NCI-H2029 treated with DMSO at 0.1 percent for 48 hours (cell line): Measurements from ENCODE around the gene HSPA1A.
"Not testable (repeated sequence)": the region's sequence is repeated elsewhere in the genome, so short reads cannot be mapped to it uniquely, and the experiment has no call there.

Experiments
- DNase-seq: peaks from one replicate; lab custom pipeline; 2025; lab: John Stamatoyannopoulos, UW

Gene HSPA1A

GRCh38 chr6:31811645-31812044 is 3.7 kb upstream of the HSPA1A start:
- DNase-seq, result no peak

DNA sequence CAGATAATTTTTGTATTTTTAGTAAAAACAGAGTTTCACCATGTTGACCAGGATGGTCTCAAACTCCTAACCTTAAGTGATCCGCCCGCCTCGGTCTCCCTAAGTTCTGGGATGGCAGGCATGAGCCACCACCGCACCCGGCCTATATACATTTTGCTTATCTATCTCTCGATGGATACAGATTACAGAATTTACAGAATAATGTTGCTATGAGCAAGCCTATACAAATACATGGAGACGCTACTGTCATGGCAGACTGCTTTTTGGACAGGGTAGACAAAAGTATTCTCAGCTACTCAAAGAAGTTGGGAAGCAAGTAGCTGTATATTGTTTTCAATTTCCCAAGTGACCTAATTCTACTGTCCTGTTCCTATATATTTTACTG is 1.9 kb upstream of the HSPA1A start:
- no peak for DNase-seq

GRCh38 chr6:31814677-31815024 is 692 bp upstream of the HSPA1A start:
- peak; percentile 91 for DNase-seq

DNA sequence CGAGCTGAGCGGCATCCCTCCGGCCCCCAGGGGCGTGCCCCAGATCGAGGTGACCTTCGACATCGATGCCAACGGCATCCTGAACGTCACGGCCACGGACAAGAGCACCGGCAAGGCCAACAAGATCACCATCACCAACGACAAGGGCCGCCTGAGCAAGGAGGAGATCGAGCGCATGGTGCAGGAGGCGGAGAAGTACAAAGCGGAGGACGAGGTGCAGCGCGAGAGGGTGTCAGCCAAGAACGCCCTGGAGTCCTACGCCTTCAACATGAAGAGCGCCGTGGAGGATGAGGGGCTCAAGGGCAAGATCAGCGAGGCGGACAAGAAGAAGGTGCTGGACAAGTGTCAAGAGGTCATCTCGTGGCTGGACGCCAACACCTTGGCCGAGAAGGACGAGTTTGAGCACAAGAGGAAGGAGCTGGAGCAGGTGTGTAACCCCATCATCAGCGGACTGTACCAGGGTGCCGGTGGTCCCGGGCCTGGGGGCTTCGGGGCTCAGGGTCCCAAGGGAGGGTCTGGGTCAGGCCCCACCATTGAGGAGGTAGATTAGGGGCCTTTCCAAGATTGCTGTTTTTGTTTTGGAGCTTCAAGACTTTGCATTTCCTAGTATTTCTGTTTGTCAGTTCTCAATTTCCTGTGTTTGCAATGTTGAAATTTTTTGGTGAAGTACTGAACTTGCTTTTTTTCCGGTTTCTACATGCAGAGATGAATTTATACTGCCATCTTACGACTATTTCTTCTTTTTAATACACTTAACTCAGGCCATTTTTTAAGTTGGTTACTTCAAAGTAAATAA is 2.0 kb downstream of the HSPA1A start:
- not testable (repeated sequence) for DNase-seq

DNA sequence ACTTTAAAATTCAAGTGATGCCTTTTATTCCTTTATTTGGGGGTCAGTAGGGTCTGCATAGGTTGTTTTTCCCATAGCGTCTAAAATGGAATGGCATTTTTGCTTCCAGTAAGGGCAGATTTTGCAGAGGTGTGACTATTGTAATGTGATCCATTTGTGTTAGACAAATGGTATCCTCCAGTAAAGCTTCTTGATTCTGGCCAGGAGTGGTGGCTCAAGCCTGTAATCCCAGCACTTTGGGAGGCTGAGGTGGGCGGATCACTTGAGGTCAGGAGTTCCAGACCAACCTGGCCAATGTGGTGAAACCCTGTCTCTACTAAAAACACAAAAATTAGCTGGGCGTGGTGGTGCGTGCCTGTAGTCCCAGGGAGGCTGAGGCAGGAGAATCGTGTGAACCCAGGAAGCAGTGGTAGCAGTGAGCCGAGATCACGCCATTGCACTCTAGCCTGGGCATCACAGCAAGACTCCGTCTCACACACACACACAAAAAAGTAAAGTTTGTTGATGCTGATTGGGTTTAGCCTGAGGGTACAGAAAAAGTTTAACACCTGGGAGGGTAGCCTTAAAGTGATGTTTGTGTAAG is 2.7 kb downstream of the HSPA1A start:
- not testable (repeated sequence) for DNase-seq

DNA sequence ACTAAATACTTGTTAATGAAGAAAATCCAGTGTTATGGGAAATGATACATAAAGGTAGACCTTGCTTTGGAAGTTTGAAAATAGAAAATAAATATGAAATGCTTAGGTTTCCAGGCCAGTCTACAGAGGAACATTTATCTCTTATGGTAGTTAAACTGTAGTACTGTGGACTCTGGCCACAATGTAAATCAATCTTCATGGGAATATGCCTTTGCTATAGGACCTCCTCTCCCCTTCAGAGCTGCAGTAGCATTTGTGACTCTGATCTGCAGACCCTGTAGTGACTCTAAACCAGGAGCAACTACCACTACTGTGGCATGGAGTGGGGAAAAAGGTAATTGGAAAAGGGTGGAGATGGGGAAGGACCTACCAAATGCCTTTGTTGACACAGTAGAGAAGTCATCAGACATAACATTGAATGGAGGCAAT is 4.5 kb downstream of the HSPA1A start:
- no peak for DNase-seq

- DNase-seq, result not testable (repeated sequence)
These were observed 5.1 kb downstream of the HSPA1A start for GRCh38 chr6:31820399-31820798.

GRCh38 chr6:31821301-31822035 is 6.1 kb downstream of the HSPA1A start:
- no peak for DNase-seq

DNA sequence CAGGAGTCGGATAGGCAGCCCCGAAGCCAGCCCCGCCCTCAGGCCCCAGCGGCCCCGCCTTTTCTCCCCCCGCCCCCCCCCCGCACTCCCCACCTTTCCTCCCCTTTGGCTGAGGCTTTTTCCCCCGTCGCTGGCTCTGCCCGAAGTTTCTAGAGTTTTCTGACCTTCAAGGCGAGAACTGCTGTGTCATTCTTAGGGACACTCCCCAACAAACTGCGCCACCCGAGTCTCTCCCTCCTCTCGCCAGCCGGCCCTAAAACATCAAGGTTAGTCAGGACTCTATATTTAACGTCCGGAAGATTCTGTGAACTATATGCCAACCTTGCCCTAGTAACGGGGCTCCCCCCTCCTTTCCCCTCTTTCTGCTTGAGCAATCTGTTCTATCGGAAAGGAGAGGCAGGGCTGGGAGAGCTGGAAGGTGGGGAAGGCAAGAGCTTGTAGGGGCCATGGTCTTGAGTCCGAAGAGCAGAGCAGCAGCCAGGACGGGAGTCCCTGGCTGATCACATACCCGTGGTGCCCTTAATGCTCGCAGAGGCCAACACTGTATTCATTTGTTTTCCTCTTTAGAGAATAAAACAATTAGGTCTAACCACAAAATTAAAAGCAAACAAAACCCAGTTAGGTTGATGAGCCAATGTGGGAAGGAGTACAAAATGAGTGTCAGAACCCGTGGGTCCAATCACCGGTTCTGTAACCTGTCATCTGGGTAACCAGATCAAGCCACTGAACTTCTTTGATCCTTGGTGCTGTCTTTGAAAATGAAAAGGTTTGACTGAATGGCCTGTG is 6.9 kb downstream of the HSPA1A start:
- DNase-seq, result no peak

DNA sequence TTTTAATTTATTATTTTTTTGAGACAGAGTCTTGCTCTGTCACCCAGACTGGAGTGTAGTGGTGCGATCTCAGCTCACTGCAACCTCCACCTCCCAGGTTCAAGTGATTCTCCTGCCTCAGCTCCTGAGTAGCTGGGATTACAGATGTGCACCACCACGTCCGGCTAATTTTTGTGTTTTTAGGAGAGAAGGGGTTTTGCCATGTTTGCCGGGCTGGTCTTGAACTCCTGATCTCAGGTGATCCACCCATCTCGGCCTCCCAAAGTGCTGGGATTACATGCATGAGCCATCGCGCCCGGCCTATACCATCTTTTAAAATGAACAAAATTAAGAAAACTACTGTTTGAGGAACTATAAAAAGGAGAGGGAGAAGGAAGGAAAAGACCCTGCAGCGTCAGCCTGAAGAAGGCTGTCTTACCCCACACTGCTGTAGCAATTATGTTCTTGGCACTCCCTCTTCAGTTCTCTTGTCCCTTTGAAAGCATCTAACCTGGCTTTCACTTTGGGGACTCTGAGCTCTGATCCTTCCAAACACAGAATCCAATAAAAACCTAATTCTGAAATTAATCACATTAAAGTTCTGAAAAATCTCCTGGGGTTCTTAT is 8.4 kb downstream of the HSPA1A start:
- DNase-seq, result not testable (repeated sequence)

DNA sequence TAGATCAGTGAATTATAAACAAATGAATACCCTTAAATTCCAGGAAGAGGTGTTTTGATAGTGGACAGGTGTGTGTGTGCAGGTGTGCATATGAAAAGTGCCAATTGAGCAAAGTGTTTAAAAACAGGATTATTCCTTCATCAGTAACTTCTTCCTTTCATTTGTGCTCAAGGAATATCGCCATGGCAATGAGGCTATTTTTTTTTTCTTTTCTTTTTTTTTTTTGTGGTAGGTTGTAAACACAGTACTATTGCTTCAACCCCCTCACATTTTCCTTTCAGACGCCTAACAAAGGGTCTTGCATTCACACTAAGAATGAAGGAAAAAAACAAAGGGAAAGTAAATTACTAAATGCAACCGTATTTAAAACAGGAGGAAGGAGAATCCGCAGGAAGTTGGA is 10.2 kb downstream of the HSPA1A start:
- DNase-seq, result no peak

DNA sequence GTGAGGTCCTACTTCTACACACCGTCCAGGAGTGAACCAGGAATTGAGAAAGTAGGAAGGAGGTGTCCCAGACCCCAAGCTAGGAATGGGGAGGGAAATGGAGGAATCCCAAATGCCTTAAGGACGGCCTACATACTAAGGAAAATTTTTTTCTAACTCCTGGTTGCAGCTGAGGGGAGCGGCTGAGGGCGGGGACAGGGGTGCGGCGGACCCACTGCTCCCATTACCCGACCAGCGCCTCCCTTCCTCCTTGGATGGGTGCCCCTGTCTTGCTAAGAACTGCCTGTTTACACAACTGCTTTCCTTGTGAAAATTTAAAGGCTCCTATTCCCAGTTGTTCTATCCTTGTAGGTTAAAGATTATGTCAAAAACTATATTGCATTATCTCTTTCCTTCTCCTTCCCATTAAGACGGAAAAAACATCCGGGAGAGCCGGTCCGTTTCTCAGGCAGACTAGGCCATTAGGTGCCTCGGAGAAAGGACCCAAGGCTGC is 11.5 kb downstream of the HSPA1A start:
- DNase-seq, result no peak

DNA sequence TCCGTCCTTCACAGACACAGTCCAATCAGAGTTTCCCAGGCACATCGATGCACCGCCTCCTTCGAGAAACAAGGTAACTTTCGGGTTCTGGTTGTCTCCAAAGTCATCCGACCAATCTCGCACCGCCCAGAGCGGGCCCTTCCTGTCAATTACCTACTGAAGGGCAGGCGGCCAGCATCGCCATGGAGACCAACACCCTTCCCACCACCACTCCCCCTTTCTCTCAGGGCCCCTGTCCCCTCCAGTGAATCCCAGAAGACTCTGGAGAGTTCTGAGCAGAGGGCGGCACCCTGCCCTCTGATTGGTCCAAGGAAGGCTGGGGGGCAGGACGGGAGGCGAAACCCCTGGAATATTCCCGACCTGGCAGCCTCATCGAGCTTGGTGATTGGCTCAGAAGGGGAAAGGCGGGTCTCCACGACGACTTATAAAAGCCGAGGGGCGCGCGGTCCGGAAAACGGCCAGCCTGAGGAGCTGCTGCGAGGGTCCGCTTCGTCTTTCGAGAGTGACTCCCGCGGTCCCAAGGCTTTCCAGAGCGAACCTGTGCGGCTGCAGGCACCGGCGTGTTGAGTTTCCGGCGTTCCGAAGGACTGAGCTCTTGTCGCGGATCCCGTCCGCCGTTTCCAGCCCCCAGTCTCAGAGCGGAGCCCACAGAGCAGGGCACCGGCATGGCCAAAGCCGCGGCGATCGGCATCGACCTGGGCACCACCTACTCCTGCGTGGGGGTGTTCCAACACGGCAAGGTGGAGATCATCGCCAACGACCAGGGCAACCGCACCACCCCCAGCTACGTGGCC is 12.1 kb downstream of the HSPA1A start, which contains the start of gene HSPA1B:
Gene HSPA1B, plus strand, starts transcription at position 453 of the 794 bp plus-strand sequence. Its CDS starts 213 bp downstream, at position 666.
- DNase-seq, result peak; percentile 98

DNA sequence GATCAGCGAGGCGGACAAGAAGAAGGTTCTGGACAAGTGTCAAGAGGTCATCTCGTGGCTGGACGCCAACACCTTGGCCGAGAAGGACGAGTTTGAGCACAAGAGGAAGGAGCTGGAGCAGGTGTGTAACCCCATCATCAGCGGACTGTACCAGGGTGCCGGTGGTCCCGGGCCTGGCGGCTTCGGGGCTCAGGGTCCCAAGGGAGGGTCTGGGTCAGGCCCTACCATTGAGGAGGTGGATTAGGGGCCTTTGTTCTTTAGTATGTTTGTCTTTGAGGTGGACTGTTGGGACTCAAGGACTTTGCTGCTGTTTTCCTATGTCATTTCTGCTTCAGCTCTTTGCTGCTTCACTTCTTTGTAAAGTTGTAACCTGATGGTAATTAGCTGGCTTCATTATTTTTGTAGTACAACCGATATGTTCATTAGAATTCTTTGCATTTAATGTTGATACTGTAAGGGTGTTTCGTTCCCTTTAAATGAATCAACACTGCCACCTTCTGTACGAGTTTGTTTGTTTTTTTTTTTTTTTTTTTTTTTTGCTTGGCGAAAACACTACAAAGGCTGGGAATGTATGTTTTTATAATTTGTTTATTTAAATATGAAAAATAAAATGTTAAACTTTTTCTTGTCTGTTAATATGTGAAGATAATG is 14.4 kb downstream of the HSPA1A start:
- DNase-seq, result peak; percentile 45

- no peak for DNase-seq
These were observed 15.6 kb downstream of the HSPA1A start for GRCh38 chr6:31830886-31831335.

- DNase-seq, result no peak
These were observed 16.2 kb downstream of the HSPA1A start for GRCh38 chr6:31831350-31832215.

DNA sequence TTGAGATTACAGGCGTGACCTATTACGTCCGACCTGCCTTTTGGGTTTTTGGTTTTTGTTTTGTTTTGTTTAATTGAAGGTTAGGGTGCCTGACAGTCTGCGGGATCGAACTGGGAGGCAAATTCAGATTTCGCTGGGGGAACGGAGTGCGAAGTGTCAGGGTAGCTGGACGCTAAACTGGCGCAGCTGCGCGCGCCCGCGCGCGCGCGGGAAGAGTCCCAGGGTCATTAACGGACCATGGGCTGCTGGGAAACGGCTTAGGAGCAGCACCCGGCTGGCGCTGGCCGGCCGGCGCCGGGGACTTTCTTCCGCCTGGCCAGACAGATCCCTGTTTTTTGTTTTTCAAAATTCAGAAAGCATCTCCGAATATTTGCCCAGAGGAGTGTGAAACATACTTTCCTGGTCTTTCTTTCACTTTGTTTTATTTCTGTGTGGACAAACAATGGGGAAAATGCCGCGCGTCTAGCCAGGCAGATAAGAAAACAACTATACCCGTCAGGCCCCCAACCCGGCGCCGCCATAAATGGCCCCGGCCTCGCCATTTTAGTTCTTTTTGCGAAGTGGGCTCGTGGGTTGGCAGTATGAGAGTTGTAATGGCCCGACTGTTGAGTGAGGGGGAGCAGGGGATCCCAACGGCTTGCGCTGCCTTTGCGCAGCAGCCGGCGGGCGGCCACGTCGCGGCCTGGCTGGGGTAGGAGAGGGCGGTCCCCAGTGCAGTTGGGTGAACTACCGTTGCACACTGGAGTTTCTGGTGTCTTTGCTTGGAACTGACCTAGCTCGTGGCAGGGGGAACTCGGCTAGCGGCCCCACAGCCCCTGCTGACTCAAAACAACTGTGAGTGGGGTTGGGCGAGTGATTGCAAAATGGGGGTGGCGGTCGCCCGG is 19.3 kb downstream of the HSPA1A start:
- DNase-seq, result peak; percentile 94

GRCh38 chr6:31836047-31836473 is 20.7 kb downstream of the HSPA1A start:
- peak; percentile 36 for DNase-seq
